ENCODE measurements around the gene POLR1G.

- TF ChIP-seq EZH2 (IDR thresholded peaks at IDR 0.05; ENCODE audit: low read length, unreplicated experiment) (no peak), CTCF (conservative IDR thresholded peaks at IDR 0.05; ENCODE audit: low read depth, low read length) (no peak), EZH2phosphoT487 (IDR thresholded peaks at IDR 0.05; ENCODE audit: borderline replicate concordance, low read length) (no peak)
Measured at GRCh38 chr19:45448887-45449299, 42.4 kb downstream of the POLR1G start.
